Measurements from ENCODE around the gene NUB1. TPM values are rescaled to one million over a fixed set of nuclear protein-coding genes. Genes with fewer than 3 reads are reported as not detected.
"Not testable (repeated sequence)": the region's sequence is repeated elsewhere in the genome, so short reads cannot be mapped to it uniquely, and the experiment has no call there.

NUB1 gene
- 53.0 TPM for polyA plus RNA-seq (2012; ENCODE audit: insufficient read depth, insufficient read length)

GRCh38 chr7:151341357-151342101 lies at the start of gene NUB1:
Gene NUB1, plus strand, starts transcription at chr7:151341812. Its CDS starts 3,538 bp downstream, at chr7:151345350.
- H3K4me3 ChIP-seq (ENCODE audit: low read length), result peak within 1 kb of the TSS; percentile 70

DNA sequence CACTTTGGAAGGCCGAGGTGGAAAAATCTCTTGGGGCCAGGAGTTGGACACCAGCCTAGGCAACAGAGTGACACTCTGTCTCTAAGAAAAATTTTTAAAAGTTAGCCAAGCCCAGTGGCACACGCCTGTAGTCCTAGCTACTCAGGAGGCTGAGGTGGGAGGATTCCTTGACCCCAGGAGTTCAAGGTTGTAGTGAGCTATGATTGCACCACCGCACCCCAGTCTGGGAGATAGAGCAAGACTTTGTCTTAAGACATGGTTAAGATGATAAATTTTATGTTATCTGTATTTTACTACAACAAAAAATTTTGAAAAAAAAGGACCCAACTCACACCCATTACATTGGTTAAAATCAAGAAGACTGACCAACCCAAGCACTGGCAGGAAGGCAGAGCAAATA lies 48.8 kb upstream of the NUB1 start:
- DNase-seq (ENCODE audit: low read depth, low spot score), result no peak
- no peak overlapping the region for H3K4me3 ChIP-seq (ENCODE audit: low read length)

More at GRCh38 chr7:151341357-151342101, at the start of gene NUB1:
- peak; percentile 52 for DNase-seq (ENCODE audit: low read depth, low spot score)

GRCh38 chr7:151296202-151296992 lies 45.2 kb upstream of the NUB1 start:
- DNase-seq (ENCODE audit: low read depth, low spot score), result no peak
- H3K4me3 ChIP-seq (ENCODE audit: low read length), result no peak overlapping the region

DNA sequence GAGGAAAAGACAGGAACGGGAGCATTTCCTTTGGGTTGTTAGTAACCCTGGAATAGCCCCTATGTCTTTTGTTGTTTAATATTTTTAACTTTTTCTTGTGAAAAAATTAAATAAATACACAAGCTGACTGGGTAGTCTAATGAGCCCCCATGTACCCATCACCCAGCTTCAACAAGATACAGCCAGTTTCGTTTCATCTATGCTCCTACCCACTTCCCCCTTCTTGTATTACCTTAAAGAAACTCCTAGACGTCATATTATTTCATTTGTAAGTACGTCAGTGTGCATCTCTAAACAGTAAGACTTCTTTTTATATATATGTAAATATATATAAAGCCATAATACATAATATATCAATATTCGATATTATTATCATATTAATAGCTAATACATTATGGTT lies 42.8 kb upstream of the NUB1 start:
- no peak for DNase-seq (ENCODE audit: low read depth, low spot score)
- H3K4me3 ChIP-seq (ENCODE audit: low read length), result no peak overlapping the region

DNA sequence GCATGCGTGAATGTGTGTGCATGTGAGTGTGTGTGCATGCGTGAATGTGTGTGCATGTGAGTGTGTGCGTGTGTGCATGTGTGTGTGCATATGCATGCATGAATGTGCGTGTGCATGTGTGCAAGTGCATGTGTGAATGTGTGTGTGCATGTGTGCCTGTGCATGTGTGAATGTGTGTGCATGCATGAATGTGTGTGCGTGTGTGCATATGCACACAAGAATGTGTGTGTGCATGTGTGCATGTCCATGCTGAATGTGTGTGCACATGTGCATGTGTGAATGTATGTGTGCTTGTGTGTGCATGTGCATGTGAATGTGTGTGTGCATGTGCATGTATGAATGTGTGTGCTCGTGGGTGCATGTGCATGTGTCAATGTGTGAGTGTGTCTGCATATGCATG lies 42.1 kb upstream of the NUB1 start:
- H3K4me3 ChIP-seq (ENCODE audit: low read length), result no peak overlapping the region
- DNase-seq (ENCODE audit: low read depth, low spot score), result no peak

DNA sequence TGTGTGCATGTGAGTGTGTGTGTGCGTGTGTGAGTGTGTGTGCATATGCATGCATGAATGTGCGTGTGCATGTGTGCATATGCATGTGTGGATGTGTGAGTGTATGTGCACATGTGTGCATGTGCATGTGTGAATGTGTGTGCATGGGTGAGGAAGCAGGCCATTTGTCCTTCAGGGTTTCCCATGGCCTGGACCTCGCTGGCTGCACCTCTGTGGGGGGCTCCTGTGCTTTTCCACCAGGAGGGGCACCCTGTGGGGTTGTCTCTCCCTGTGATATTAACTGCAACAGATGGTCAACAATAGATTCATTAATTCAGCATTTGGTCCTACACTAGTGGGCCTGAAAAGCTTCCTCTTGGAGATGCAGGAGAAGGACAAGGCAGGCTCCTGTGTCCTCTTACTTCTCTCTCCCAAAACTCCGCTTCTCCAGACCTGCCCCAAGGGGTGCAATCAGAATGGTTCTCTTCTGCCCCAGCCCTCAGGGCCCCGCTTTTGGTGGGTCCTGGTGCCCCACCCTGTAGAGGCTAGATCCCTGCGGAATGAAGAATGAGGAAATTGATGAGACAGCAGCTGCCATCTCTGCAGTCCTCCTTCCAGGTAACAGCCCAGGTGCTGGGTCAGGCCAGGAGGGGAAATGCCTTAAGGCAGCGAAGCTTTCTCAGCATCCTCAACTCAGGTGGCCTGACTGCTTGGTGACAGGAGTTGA lies 41.5 kb upstream of the NUB1 start:
- H3K4me3 ChIP-seq (ENCODE audit: low read length), result no peak overlapping the region
- no peak for DNase-seq (ENCODE audit: low read depth, low spot score)

DNA sequence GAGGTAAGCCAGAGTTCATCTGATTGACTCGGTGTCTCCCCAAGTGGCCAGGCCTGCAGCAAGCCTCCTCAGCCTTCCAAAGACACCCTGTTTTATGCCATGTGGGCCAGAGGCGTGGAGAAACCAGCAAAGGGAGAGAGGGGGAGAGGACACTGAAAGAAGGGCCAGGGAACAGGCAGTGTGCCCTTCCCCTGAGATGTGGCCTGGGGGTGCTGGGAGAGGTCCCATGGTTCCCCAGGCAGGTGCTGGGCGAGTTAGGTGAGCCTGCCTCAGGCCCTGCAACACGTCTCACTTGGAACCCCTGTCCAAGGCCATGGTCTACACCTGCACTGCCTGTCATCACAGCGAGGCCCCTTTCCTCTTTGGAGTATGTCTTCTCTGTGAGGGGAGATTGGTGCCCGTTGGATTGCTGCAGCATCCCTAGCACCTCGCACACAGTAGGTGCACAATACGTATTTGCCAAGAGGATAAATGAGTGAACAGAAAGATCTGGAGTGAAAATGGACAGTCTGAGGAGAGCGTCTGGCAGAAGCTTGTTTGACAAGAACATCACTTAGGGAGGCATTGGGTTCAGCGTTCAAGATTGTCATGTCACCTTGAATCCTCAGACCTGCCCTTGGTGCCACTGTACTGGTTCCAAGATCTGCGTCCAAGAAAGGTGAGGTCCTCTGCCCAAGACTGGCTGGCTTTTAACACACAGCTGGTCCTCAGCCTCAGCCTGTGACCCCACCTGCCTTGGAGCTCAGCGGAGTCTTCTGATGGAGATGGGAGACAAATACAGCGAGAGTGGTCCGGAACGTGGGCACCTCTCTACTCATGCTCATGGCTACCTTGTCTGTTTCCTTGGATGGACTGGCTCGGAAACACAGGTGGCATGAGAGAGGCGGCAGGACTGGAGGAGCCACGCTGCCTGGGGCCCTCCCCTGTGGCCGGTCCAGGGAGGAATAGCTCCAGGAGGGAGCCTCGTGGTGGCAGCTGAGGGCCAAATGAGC lies 39.8 kb upstream of the NUB1 start:
- no peak overlapping the region for H3K4me3 ChIP-seq (ENCODE audit: low read length)
- no peak for DNase-seq (ENCODE audit: low read depth, low spot score)

DNA sequence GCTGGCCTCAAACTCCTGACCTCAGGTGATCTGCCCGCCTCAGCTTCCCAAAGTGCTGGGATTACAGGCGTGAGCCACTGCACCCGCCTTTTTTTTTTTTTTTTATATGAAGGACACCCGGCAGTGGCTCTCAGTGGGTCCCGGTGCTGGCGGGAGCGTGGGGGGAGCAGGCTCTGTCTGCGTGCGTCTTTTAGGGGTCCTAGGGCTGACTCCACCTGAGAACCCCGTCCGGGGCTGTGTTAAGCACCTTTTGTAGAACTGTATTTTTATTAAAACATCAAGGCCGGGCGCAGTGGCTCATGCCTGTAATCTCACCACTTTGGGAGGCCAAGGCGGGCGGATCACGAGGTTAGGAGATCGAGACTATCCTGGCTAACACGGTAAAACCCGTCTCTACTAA lies 37.4 kb upstream of the NUB1 start:
- DNase-seq (ENCODE audit: low read depth, low spot score); H3K4me3 ChIP-seq (ENCODE audit: low read length): not testable (repeated sequence)

- no peak overlapping the region for H3K4me3 ChIP-seq (ENCODE audit: low read length)
- no peak for DNase-seq (ENCODE audit: low read depth, low spot score)
Observed at GRCh38 chr7:151304856-151305255, 36.8 kb upstream of the NUB1 start.

GRCh38 chr7:151306374-151306773 lies 35.2 kb upstream of the NUB1 start:
- no peak for DNase-seq (ENCODE audit: low read depth, low spot score)
- no peak overlapping the region for H3K4me3 ChIP-seq (ENCODE audit: low read length)

GRCh38 chr7:151306860-151307259 lies 34.8 kb upstream of the NUB1 start:
- H3K4me3 ChIP-seq (ENCODE audit: low read length), result no peak overlapping the region
- no peak for DNase-seq (ENCODE audit: low read depth, low spot score)

- DNase-seq (ENCODE audit: low read depth, low spot score), result no peak
- no peak overlapping the region for H3K4me3 ChIP-seq (ENCODE audit: low read length)
Observed at GRCh38 chr7:151307536-151307935, 34.1 kb upstream of the NUB1 start.

DNA sequence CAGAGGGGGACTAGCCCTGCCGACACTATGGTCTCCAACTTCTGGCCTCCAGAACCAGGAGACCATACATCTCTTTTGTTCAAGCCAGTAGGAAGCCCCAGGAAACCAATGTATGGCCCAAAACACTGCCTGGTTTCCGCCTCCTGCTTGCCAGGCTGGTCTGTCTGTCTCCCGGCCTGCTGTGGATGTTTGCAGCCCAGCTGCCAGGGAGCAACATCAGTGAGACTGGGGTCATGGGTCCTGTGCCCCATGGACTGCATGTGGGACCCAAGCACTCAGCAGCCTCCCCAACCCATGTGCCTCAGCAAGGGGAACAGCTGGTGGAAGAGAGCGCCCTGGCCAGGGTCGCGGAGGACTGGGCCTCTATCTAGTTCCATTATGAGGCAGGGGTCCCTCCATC lies 33.4 kb upstream of the NUB1 start:
- DNase-seq (ENCODE audit: low read depth, low spot score), result no peak
- no peak overlapping the region for H3K4me3 ChIP-seq (ENCODE audit: low read length)

GRCh38 chr7:151308791-151309190 lies 32.8 kb upstream of the NUB1 start:
- DNase-seq (ENCODE audit: low read depth, low spot score), result no peak
- no peak overlapping the region for H3K4me3 ChIP-seq (ENCODE audit: low read length)

DNA sequence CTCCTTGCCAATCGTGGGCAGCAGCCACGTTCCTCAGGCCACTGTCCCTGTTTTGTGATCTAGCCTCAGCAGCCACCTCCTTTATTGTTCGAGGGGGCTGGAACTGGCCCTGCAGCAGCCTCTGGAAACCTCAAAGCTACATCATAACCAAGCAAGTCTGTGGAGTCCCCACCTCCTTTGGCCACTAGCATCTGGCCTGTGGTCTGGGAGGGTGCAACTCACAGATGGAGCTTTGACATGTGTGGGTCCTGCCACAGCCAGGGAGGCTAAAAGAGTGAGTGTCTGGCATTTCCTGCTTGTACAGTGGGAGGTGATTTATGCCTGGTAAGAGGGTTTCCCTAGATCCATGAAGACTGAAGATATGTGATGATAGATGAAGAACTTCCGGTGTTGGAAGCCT lies 32.3 kb upstream of the NUB1 start:
- no peak overlapping the region for H3K4me3 ChIP-seq (ENCODE audit: low read length)
- DNase-seq (ENCODE audit: low read depth, low spot score), result no peak

DNA sequence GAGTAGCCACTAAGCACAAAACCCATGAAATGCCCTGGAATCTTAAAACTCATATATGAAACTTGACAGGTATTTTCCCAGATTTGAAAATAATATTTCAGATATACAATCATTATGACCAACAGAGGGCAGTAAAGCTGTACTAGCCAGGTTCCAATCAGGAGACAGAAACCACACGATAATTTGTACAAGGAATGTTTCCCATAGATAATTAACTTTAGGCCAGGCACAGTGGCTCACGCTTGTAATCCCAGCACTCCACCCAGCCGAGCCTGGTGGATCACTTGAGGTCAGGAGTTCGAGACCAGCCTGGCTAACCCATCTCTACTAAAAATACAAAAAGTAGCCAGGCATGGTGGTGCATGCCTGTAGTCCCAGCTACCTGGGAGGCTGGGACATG lies 31.0 kb upstream of the NUB1 start:
- no peak for DNase-seq (ENCODE audit: low read depth, low spot score)
- H3K4me3 ChIP-seq (ENCODE audit: low read length), result no peak overlapping the region

- H3K4me3 ChIP-seq (ENCODE audit: low read length), result no peak overlapping the region
- no peak for DNase-seq (ENCODE audit: low read depth, low spot score)
Observed at GRCh38 chr7:151311294-151311864, 30.2 kb upstream of the NUB1 start.

DNA sequence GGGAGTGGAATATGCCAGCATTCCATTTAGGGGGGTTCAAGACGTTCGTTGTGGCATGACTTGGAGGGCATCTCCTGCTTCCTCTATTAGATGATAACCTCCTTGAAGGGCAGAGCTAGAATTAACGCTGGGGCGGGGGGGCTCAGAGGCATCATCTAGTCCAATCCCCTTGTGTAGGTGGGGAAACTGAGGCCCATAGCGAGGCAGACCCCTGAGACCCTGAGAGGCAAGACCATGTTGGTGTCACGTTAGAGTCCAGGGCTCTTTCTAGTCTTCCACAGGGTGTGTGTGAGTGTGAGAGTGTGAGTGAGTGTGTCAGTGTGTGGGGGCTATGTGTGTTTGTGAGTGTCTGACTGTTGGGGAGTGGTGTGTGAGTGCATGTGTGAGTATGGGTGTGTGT lies 29.3 kb upstream of the NUB1 start:
- DNase-seq (ENCODE audit: low read depth, low spot score), result no peak
- H3K4me3 ChIP-seq (ENCODE audit: low read length), result no peak overlapping the region
